K562 (cell line): Measurements from ENCODE around the gene TSHZ1. TPM values are rescaled to one million over a fixed set of nuclear protein-coding genes. Genes with fewer than 3 reads are reported as not detected.

Experiments
- ATAC-seq: fragments of 200-7000 bp; cut with Tn5 transposase; 3 replicates; pipeline ENCODE4 v1.9.1; 2020; ENCODE audit warnings: moderate library complexity
- BruUV-seq: library from RNA; stranded (reverse); fragments of 400-500 nt; replicated peaks from 2 replicates; lab custom pipeline; 2021; lab: Mats Ljungman, UMichigan
- CTCF ChIA-PET: fragments of 300-600 bp; formaldehyde crosslinking; extraction: SDS; loops from one replicate; lab custom pipeline; 2021; ENCODE audit warnings: low intra/inter-chr PET ratio; lab: Yijun Ruan, JAX
- POLR2A ChIA-PET: fragments of 300-600, 350-650 bp; sonication (Branson Sonifier 250); formaldehyde crosslinking; extraction: SDS; loops from one replicate; lab custom pipeline; 2021; ENCODE audit warnings: antibody characterized with exemption, inconsistent platforms; lab: Yijun Ruan, JAX
- DNase-seq, 4 experiments: peaks; one replicate each; pipeline versions ENCODE4 v3.0.0 to v3.0.0-alpha.2; 2011 to 2018; ENCODE audit warnings: low spot score in 3 of 4, mixed read lengths in 3 of 4; ENCODE audit errors: extremely low read depth in 1 of 4
- FAIRE-seq: peaks from 2 replicates; lab custom pipeline; 2011; peaks lifted over from hg19 to GRCh38; lab: Jason Lieb, UNC
- H2AFZ ChIP-seq: 2 replicates; pipeline ENCODE4 v1.6.0; 2011; ENCODE audit warnings: low read depth, low read length, control low read depth, inconsistent platforms
- H3K27ac ChIP-seq: fragments of 200-600 bp; 3 replicates; pipeline ENCODE4 v1.8.0; 2011; ENCODE audit warnings: low read depth, mild to moderate bottlenecking, control low read depth, inconsistent platforms, low read length, moderate library complexity, mixed read lengths; ENCODE audit errors: extremely low read depth
- H3K27me3 ChIP-seq, 2 experiments: fragments of 300-600 bp in 1 of 2; 2 replicates in 1 of 2; 3 replicates in 1 of 2; pipeline versions ENCODE4 v1.6.0 to v1.8.0; 2011; ENCODE audit warnings: inconsistent platforms in 2 of 2, low read length in 2 of 2, mild to moderate bottlenecking in 1 of 2, mixed read lengths in 1 of 2, moderate library complexity in 1 of 2; ENCODE audit not compliant: control insufficient read depth in 2 of 2, insufficient read depth in 2 of 2
- H3K36me3 ChIP-seq: fragments of 300-600 bp; 3 replicates; pipeline ENCODE4 v1.8.0; 2011; ENCODE audit warnings: mild to moderate bottlenecking, low read length, inconsistent platforms; ENCODE audit not compliant: control insufficient read depth, insufficient read depth
- H3K4me1 ChIP-seq, 2 experiments: fragments of 200-600 bp in 1 of 2; replicated peaks in 1 of 2; 2 replicates in 1 of 2; 3 replicates in 1 of 2; pipeline versions ENCODE4 v1.5.1 to v1.8.0; 2011; ENCODE audit warnings: inconsistent platforms in 2 of 2, low read length in 2 of 2, mild to moderate bottlenecking in 1 of 2, mixed read lengths in 1 of 2, moderate library complexity in 1 of 2; ENCODE audit not compliant: control insufficient read depth in 2 of 2, insufficient read depth in 2 of 2
- H3K4me2 ChIP-seq: 2 replicates; pipeline ENCODE4 v1.6.1; 2011; ENCODE audit warnings: low read length, control low read depth, inconsistent platforms, mixed read lengths; ENCODE audit not compliant: insufficient read depth
- H3K4me3 ChIP-seq: fragments of 200-600 bp; sonication (generic), shearing (Covaris generic); 2 replicates; pipeline ENCODE4 v1.5.1; 2016; ENCODE audit warnings: control low read depth, inconsistent platforms
- H3K79me2 ChIP-seq: fragments of 200-600 bp; 3 replicates; pipeline ENCODE4 v1.8.0; 2011; ENCODE audit warnings: low read length, inconsistent platforms; ENCODE audit not compliant: control insufficient read depth, insufficient read depth
- H3K9ac ChIP-seq, 2 experiments: 2 replicates each; pipeline versions ENCODE4 v1.6.0 to v1.6.1; 2011; ENCODE audit warnings: low read depth in 2 of 2, low read length in 2 of 2, control low read depth in 1 of 2, inconsistent platforms in 1 of 2, mild to moderate bottlenecking in 1 of 2, mixed read lengths in 1 of 2; ENCODE audit not compliant: insufficient read depth in 1 of 2
- H3K9me1 ChIP-seq: one replicate; pipeline ENCODE4 v1.6.0; 2011; ENCODE audit warnings: inconsistent platforms, mild to moderate bottlenecking, low read length, moderate library complexity; ENCODE audit not compliant: control insufficient read depth, insufficient read depth
- H3K9me3 ChIP-seq: replicated peaks from 2 replicates; pipeline ENCODE4 v1.5.1; 2011; ENCODE audit warnings: low read depth, low read length, inconsistent platforms; ENCODE audit not compliant: control insufficient read depth, insufficient read depth
- H4K20me1 ChIP-seq: replicated peaks from 2 replicates; pipeline ENCODE4 v1.6.1; 2011; ENCODE audit warnings: low read length, inconsistent platforms, mixed read lengths; ENCODE audit not compliant: control insufficient read depth, insufficient read depth
- ELF2 ChIP-seq: fragments of 250-450 bp; sonication (Bioruptor Pico); IDR thresholded peaks from 2 replicates; pipeline ENCODE4 v1.5.0; 2021; ENCODE audit warnings: mild to moderate bottlenecking
- EP400 ChIP-seq: fragments of 450-650 bp; IDR thresholded peaks from 2 replicates; pipeline ENCODE4 v1.6.1; 2017; ENCODE audit warnings: antibody characterized with exemption, mild to moderate bottlenecking, moderate library complexity
- GTF2A2 ChIP-seq: IDR thresholded peaks from 2 replicates; pipeline ENCODE4 v1.6.1; 2016; ENCODE audit warnings: mild to moderate bottlenecking, missing genetic modification characterization, missing compliant biosample characterization
- NFIC ChIP-seq: fragments of 450-650 bp; IDR thresholded peaks from 2 replicates; pipeline ENCODE4 v1.6.1; 2017; ENCODE audit warnings: mild to moderate bottlenecking, inconsistent platforms
- RB1 ChIP-seq: fragments of 450-650 bp; IDR thresholded peaks from 2 replicates; pipeline ENCODE4 v1.6.1; 2017; ENCODE audit warnings: low read depth, mild to moderate bottlenecking
- SMAD3 ChIP-seq: fragments of 450-650 bp; formaldehyde crosslinking; conservative IDR thresholded peaks from 2 replicates; pipeline ENCODE4 v1.4.0; 2020; ENCODE audit warnings: mild to moderate bottlenecking
- ZNF644 ChIP-seq: fragments of 200-800 bp; sonication (Bioruptor generic); IDR thresholded peaks from 2 replicates; pipeline ENCODE4 v1.6.1; 2016; ENCODE audit warnings: low read depth, missing genetic modification characterization, missing compliant biosample characterization
- WGBS: fragments of 100-300 bp; shearing (Covaris generic); methylation state at CpG from one replicate; pipeline ENCODE4 v1.1.6; 2016; ENCODE audit warnings: low coverage, mixed read lengths; ENCODE audit not compliant: insufficient coverage; ENCODE audit errors: missing lambda C conversion rate; 5-methylcytosine and 5-hydroxymethylcytosine counted together
- in situ Hi-C: fragments of 300-500 bp; cut with MboI; formaldehyde crosslinking; loops from 4 replicates; pipeline ENCODE4 v1.15.0; 2018; ENCODE audit warnings: inconsistent platforms, mixed read lengths
- intact Hi-C: fragments of 100-400 bp; cut with micrococcal nuclease; formaldehyde crosslinking; loops from 2 replicates; pipeline ENCODE4 v1.14.2; 2022
- polyA plus RNA-seq, 8 experiments: library from polyadenylated mRNA; depleted of rRNA in 4 of 8; stranded (reverse) in 5 of 8; unstranded in 3 of 8; fragments of >200 nt; fragmentation: Nextera tagmentation in 2 of 8; fragmentation: Illumina TruSeq in 1 of 8; extraction: Ambion mirVana in 2 of 8; extraction: Trizol in 1 of 8; gene quantifications; 2 replicates each; pipeline versions ENCODE4 v1.2.1 to v1.2.3, GENCODE V29; 2011 to 2014; ENCODE audit warnings: inconsistent platforms in 1 of 8, missing spikeins in 1 of 8
- total RNA-seq, 7 experiments: library from RNA; depleted of rRNA in 6 of 7; stranded (reverse); fragments of >200 nt in 6 of 7; fragmentation: Illumina TruSeq in 2 of 7; extraction: Trizol in 2 of 7; gene quantifications; 2 replicates each; pipeline versions ENCODE4 v1.2.1 to v1.2.3, GENCODE V29; 2011 to 2021; ENCODE audit warnings: low replicate concordance in 1 of 7
- TF ChIP-seq, protein P1 (sequence below): fragments of 200-800 bp; sonication (Bioruptor generic); IDR thresholded peaks from 2 replicates; pipeline ENCODE4 v1.6.1; 2017; ENCODE audit warnings: missing genetic modification characterization, missing compliant biosample characterization
- TF ChIP-seq, protein P2 (sequence below): fragments of 450-650 bp; formaldehyde crosslinking; IDR thresholded peaks from 2 replicates; pipeline ENCODE4 v1.4.0; 2022; ENCODE audit warnings: missing genetic modification characterization
- TF ChIP-seq, protein P3 (sequence below): fragments of 250-450 bp; sonication (Bioruptor Pico); IDR thresholded peaks from 2 replicates; pipeline ENCODE4 v1.6.1; 2021; ENCODE audit warnings: mild to moderate bottlenecking
- TF ChIP-seq, protein P4 (sequence below): fragments of 450-650 bp; IDR thresholded peaks from 2 replicates; pipeline ENCODE4 v1.6.1; 2017; ENCODE audit warnings: antibody characterized with exemption, mild to moderate bottlenecking
- TF ChIP-seq, protein P5 (sequence below), 3 experiments: fragments of 200-800 bp in 1 of 3; sonication (Bioruptor generic) in 1 of 3; sonication (generic) in 1 of 3; formaldehyde crosslinking in 1 of 3; IDR thresholded peaks; 2 replicates each; pipeline versions ENCODE4 v1.6.1 to v1.8.0; 2016 to 2022; ENCODE audit warnings: mild to moderate bottlenecking in 2 of 3, missing compliant biosample characterization in 2 of 3, missing genetic modification characterization in 2 of 3, missing genetic modification reagents in 1 of 3

TSHZ1 gene
- total and polyA plus RNA-seq, 9 of the 15 experiments (the other 6 are each of a cell fraction or from before 2014, with no cell fraction given): 1.1 to 7.2 (median 2.7) TPM

DNA sequence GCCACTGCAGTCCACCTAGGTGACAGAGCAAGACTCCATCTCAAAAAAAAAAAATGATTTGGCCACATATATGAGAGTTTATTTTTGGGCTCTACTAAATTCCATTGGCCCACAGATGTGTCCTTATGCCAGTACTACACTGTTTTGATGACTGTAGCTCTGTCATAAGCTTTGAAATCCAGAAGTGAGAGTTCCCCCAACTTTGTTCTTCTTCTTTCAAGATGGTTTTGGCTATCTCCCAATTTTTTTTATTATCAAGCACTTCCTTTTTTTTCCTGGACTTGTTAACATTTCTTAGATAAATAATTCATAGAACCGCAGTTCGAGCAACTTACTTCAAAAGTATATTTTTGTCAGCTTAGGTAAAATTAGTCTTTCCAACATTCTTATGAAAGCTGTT, 96.9 kb downstream of the TSHZ1 start:
- H3K9ac ChIP-seq: no peak overlapping the region
- no peak for DNase-seq
- H3K27ac ChIP-seq: no peak overlapping the region
- ChIA-PET CTCF (no interaction called here), POLR2A (no interaction called here)
- 0% methylated on average over 2 of the region's 2 CpGs for WGBS
- no peak for FAIRE-seq
- H3K4me1 ChIP-seq: no peaks in the 10 kb centered on the region; a peak in 1 of 5 replicates
- no peak overlapping the region for H2AFZ ChIP-seq
- no peaks in the 10 kb centered on the region for H3K36me3 ChIP-seq
- intact Hi-C loops (no loop called here), in situ Hi-C loops (no loop called here)
- H3K4me3 ChIP-seq: no peak overlapping the region
- no peaks in the 10 kb centered on the region for H3K9me3 ChIP-seq
- ATAC-seq: no peak
- no peaks in the 10 kb centered on the region for H3K79me2 ChIP-seq
- H3K9me1 ChIP-seq: no peaks in the 10 kb centered on the region
- H3K4me2 ChIP-seq: no peak overlapping the region
- BruUV-seq: no TSS peak
- peaks cover 3 to 22% of the 10 kb centered on the region in 2 experiments; a peak in 4 of 5 replicates for H3K27me3 ChIP-seq
- no peaks in the 10 kb centered on the region for H4K20me1 ChIP-seq
- TF ChIP-seq NFIC: no peak
- TF ChIP-seq ELF2 (CRISPR knock-in tag): no peak
- no peak for TF ChIP-seq RB1
- TF ChIP-seq, protein P1, sequence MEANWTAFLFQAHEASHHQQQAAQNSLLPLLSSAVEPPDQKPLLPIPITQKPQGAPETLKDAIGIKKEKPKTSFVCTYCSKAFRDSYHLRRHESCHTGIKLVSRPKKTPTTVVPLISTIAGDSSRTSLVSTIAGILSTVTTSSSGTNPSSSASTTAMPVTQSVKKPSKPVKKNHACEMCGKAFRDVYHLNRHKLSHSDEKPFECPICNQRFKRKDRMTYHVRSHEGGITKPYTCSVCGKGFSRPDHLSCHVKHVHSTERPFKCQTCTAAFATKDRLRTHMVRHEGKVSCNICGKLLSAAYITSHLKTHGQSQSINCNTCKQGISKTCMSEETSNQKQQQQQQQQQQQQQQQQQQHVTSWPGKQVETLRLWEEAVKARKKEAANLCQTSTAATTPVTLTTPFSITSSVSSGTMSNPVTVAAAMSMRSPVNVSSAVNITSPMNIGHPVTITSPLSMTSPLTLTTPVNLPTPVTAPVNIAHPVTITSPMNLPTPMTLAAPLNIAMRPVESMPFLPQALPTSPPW: no peak
- TF ChIP-seq, protein P2, sequence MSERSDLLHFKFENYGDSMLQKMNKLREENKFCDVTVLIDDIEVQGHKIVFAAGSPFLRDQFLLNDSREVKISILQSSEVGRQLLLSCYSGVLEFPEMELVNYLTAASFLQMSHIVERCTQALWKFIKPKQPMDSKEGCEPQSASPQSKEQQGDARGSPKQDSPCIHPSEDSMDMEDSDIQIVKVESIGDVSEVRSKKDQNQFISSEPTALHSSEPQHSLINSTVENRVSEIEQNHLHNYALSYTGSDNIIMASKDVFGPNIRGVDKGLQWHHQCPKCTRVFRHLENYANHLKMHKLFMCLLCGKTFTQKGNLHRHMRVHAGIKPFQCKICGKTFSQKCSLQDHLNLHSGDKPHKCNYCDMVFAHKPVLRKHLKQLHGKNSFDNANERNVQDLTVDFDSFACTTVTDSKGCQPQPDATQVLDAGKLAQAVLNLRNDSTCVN (CRISPR knock-in tag): no peak
- TF ChIP-seq, protein P3, sequence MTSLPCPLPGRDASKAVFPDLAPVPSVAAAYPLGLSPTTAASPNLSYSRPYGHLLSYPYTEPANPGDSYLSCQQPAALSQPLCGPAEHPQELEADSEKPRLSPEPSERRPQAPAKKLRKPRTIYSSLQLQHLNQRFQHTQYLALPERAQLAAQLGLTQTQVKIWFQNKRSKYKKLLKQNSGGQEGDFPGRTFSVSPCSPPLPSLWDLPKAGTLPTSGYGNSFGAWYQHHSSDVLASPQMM (CRISPR knock-in tag): no peak
- no peak for TF ChIP-seq ZNF644 (tag)
- no peak for TF ChIP-seq EP400
- TF ChIP-seq, protein P4, sequence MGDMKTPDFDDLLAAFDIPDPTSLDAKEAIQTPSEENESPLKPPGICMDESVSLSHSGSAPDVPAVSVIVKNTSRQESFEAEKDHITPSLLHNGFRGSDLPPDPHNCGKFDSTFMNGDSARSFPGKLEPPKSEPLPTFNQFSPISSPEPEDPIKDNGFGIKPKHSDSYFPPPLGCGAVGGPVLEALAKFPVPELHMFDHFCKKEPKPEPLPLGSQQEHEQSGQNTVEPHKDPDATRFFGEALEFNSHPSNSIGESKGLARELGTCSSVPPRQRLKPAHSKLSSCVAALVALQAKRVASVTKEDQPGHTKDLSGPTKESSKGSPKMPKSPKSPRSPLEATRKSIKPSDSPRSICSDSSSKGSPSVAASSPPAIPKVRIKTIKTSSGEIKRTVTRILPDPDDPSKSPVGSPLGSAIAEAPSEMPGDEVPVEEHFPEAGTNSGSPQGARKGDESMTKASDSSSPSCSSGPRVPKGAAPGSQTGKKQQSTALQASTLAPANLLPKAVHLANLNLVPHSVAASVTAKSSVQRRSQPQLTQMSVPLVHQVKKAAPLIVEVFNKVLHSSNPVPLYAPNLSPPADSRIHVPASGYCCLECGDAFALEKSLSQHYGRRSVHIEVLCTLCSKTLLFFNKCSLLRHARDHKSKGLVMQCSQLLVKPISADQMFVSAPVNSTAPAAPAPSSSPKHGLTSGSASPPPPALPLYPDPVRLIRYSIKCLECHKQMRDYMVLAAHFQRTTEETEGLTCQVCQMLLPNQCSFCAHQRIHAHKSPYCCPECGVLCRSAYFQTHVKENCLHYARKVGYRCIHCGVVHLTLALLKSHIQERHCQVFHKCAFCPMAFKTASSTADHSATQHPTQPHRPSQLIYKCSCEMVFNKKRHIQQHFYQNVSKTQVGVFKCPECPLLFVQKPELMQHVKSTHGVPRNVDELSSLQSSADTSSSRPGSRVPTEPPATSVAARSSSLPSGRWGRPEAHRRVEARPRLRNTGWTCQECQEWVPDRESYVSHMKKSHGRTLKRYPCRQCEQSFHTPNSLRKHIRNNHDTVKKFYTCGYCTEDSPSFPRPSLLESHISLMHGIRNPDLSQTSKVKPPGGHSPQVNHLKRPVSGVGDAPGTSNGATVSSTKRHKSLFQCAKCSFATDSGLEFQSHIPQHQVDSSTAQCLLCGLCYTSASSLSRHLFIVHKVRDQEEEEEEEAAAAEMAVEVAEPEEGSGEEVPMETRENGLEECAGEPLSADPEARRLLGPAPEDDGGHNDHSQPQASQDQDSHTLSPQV: no peak
- no peak for TF ChIP-seq SMAD3 (CRISPR knock-in tag)
- no peak for TF ChIP-seq GTF2A2 (tag)
- TF ChIP-seq, protein P5, sequence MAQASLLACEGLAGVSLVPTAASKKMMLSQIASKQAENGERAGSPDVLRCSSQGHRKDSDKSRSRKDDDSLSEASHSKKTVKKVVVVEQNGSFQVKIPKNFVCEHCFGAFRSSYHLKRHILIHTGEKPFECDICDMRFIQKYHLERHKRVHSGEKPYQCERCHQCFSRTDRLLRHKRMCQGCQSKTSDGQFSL (CRISPR knock-in tag; IDR thresholded peaks at IDR 0.05): no peak
- TF ChIP-seq, protein P5 (tag; IDR thresholded peaks at IDR 0.05): no peak
